K562 (cell line): Measurements from ENCODE around the gene NR1D1. TPM values are rescaled to one million over a fixed set of nuclear protein-coding genes. Genes with fewer than 3 reads are reported as not detected.

Source experiments
- ATAC-seq: fragments of 200-7000 bp; cut with Tn5 transposase; 3 replicates; pipeline ENCODE4 v1.9.1; 2020; ENCODE audit warnings: moderate library complexity
- BruUV-seq: library from RNA; stranded (reverse); fragments of 400-500 nt; replicated peaks from 2 replicates; lab custom pipeline; 2021; lab: Mats Ljungman, UMichigan
- CTCF ChIA-PET: fragments of 300-600 bp; formaldehyde crosslinking; extraction: SDS; loops from one replicate; lab custom pipeline; 2021; ENCODE audit warnings: low intra/inter-chr PET ratio; lab: Yijun Ruan, JAX
- POLR2A ChIA-PET: fragments of 300-600, 350-650 bp; sonication (Branson Sonifier 250); formaldehyde crosslinking; extraction: SDS; loops from one replicate; lab custom pipeline; 2021; ENCODE audit warnings: antibody characterized with exemption, inconsistent platforms; lab: Yijun Ruan, JAX
- DNase-seq, 4 experiments: peaks; one replicate each; pipeline versions ENCODE4 v3.0.0 to v3.0.0-alpha.2; 2011 to 2018; ENCODE audit warnings: low spot score in 3 of 4, mixed read lengths in 3 of 4; ENCODE audit errors: extremely low read depth in 1 of 4
- FAIRE-seq: peaks from 2 replicates; lab custom pipeline; 2011; peaks lifted over from hg19 to GRCh38; lab: Jason Lieb, UNC
- H2AFZ ChIP-seq: 2 replicates; pipeline ENCODE4 v1.6.0; 2011; ENCODE audit warnings: low read depth, low read length, control low read depth, inconsistent platforms
- H3K27ac ChIP-seq: fragments of 200-600 bp; 3 replicates; pipeline ENCODE4 v1.8.0; 2011; ENCODE audit warnings: low read depth, mild to moderate bottlenecking, control low read depth, inconsistent platforms, low read length, moderate library complexity, mixed read lengths; ENCODE audit errors: extremely low read depth
- H3K27me3 ChIP-seq, 2 experiments: fragments of 300-600 bp in 1 of 2; 2 replicates in 1 of 2; 3 replicates in 1 of 2; pipeline versions ENCODE4 v1.6.0 to v1.8.0; 2011; ENCODE audit warnings: inconsistent platforms in 2 of 2, low read length in 2 of 2, mild to moderate bottlenecking in 1 of 2, mixed read lengths in 1 of 2, moderate library complexity in 1 of 2; ENCODE audit not compliant: control insufficient read depth in 2 of 2, insufficient read depth in 2 of 2
- H3K36me3 ChIP-seq: fragments of 300-600 bp; 3 replicates; pipeline ENCODE4 v1.8.0; 2011; ENCODE audit warnings: mild to moderate bottlenecking, low read length, inconsistent platforms; ENCODE audit not compliant: control insufficient read depth, insufficient read depth
- H3K4me1 ChIP-seq, 2 experiments: fragments of 200-600 bp in 1 of 2; replicated peaks in 1 of 2; 2 replicates in 1 of 2; 3 replicates in 1 of 2; pipeline versions ENCODE4 v1.5.1 to v1.8.0; 2011; ENCODE audit warnings: inconsistent platforms in 2 of 2, low read length in 2 of 2, mild to moderate bottlenecking in 1 of 2, mixed read lengths in 1 of 2, moderate library complexity in 1 of 2; ENCODE audit not compliant: control insufficient read depth in 2 of 2, insufficient read depth in 2 of 2
- H3K4me2 ChIP-seq: 2 replicates; pipeline ENCODE4 v1.6.1; 2011; ENCODE audit warnings: low read length, control low read depth, inconsistent platforms, mixed read lengths; ENCODE audit not compliant: insufficient read depth
- H3K4me3 ChIP-seq: fragments of 200-600 bp; sonication (generic), shearing (Covaris generic); 2 replicates; pipeline ENCODE4 v1.5.1; 2016; ENCODE audit warnings: control low read depth, inconsistent platforms
- H3K79me2 ChIP-seq: fragments of 200-600 bp; 3 replicates; pipeline ENCODE4 v1.8.0; 2011; ENCODE audit warnings: low read length, inconsistent platforms; ENCODE audit not compliant: control insufficient read depth, insufficient read depth
- H3K9ac ChIP-seq, 2 experiments: 2 replicates each; pipeline versions ENCODE4 v1.6.0 to v1.6.1; 2011; ENCODE audit warnings: low read depth in 2 of 2, low read length in 2 of 2, control low read depth in 1 of 2, inconsistent platforms in 1 of 2, mild to moderate bottlenecking in 1 of 2, mixed read lengths in 1 of 2; ENCODE audit not compliant: insufficient read depth in 1 of 2
- H3K9me1 ChIP-seq: one replicate; pipeline ENCODE4 v1.6.0; 2011; ENCODE audit warnings: inconsistent platforms, mild to moderate bottlenecking, low read length, moderate library complexity; ENCODE audit not compliant: control insufficient read depth, insufficient read depth
- H3K9me3 ChIP-seq: replicated peaks from 2 replicates; pipeline ENCODE4 v1.5.1; 2011; ENCODE audit warnings: low read depth, low read length, inconsistent platforms; ENCODE audit not compliant: control insufficient read depth, insufficient read depth
- H4K20me1 ChIP-seq: replicated peaks from 2 replicates; pipeline ENCODE4 v1.6.1; 2011; ENCODE audit warnings: low read length, inconsistent platforms, mixed read lengths; ENCODE audit not compliant: control insufficient read depth, insufficient read depth
- PPARD ChIP-seq: fragments of 250-450 bp; sonication (Bioruptor Pico); IDR thresholded peaks from 2 replicates; pipeline ENCODE4 v1.8.0; 2022; ENCODE audit warnings: inconsistent platforms, mild to moderate bottlenecking, moderate library complexity
- PRDM10 ChIP-seq: fragments of 450-650 bp; IDR thresholded peaks from 2 replicates; pipeline ENCODE4 v1.6.1; 2018; ENCODE audit not compliant: partially characterized antibody
- PTBP1 ChIP-seq: fragments of 200-400 bp; formaldehyde crosslinking; IDR thresholded peaks from 2 replicates; pipeline ENCODE4 v1.6.1; 2017; ENCODE audit warnings: low read depth, low read length
- RFX5 ChIP-seq: IDR thresholded peaks from 2 replicates; pipeline ENCODE4 v1.6.1; 2011; ENCODE audit warnings: low read depth, mild to moderate bottlenecking, improper control_type of control experiment, low read length
- SNIP1 ChIP-seq: fragments of 450-650 bp; IDR thresholded peaks from 2 replicates; pipeline ENCODE4 v1.7.1; 2017; ENCODE audit warnings: low read depth, mild to moderate bottlenecking
- ZNF121 ChIP-seq: sonication (generic); formaldehyde crosslinking; conservative IDR thresholded peaks from 2 replicates; pipeline ENCODE4 v1.8.0; 2022; ENCODE audit warnings: missing genetic modification reagents
- ZNF445 ChIP-seq: fragments of 250-450 bp; sonication (Bioruptor Pico); IDR thresholded peaks from 2 replicates; pipeline ENCODE4 v1.4.0; 2020; ENCODE audit warnings: low read depth, mild to moderate bottlenecking, moderate library complexity
- whole genome bisulfite sequencing: fragments of 100-300 bp; shearing (Covaris generic); methylation state at CpG from one replicate; pipeline ENCODE4 v1.1.6; 2016; ENCODE audit warnings: low coverage, mixed read lengths; ENCODE audit not compliant: insufficient coverage; ENCODE audit errors: missing lambda C conversion rate; 5-methylcytosine and 5-hydroxymethylcytosine counted together
- in situ Hi-C: fragments of 300-500 bp; cut with MboI; formaldehyde crosslinking; loops from 4 replicates; pipeline ENCODE4 v1.15.0; 2018; ENCODE audit warnings: inconsistent platforms, mixed read lengths
- intact Hi-C: fragments of 100-400 bp; cut with micrococcal nuclease; formaldehyde crosslinking; loops from 2 replicates; pipeline ENCODE4 v1.14.2; 2022
- polyA plus RNA-seq, 8 experiments: library from polyadenylated mRNA; depleted of rRNA in 4 of 8; stranded (reverse) in 5 of 8; unstranded in 3 of 8; fragments of >200 nt; fragmentation: Nextera tagmentation in 2 of 8; fragmentation: Illumina TruSeq in 1 of 8; extraction: Ambion mirVana in 2 of 8; extraction: Trizol in 1 of 8; gene quantifications; 2 replicates each; pipeline versions ENCODE4 v1.2.1 to v1.2.3, GENCODE V29; 2011 to 2014; ENCODE audit warnings: inconsistent platforms in 1 of 8, missing spikeins in 1 of 8
- total RNA-seq, 7 experiments: library from RNA; depleted of rRNA in 6 of 7; stranded (reverse); fragments of >200 nt in 6 of 7; fragmentation: Illumina TruSeq in 2 of 7; extraction: Trizol in 2 of 7; gene quantifications; 2 replicates each; pipeline versions ENCODE4 v1.2.1 to v1.2.3, GENCODE V29; 2011 to 2021; ENCODE audit warnings: low replicate concordance in 1 of 7
- TF ChIP-seq, protein P1 (sequence below): fragments of 150-350 bp; IDR thresholded peaks from 2 replicates; pipeline ENCODE4 v1.6.1; 2014; ENCODE audit warnings: low read depth, mild to moderate bottlenecking, low read length, borderline replicate concordance
- TF ChIP-seq, protein P2 (sequence below): sonication (generic); formaldehyde crosslinking; IDR thresholded peaks from 2 replicates; pipeline ENCODE4 v1.8.0; 2023; ENCODE audit warnings: mild to moderate bottlenecking, missing genetic modification reagents

Gene NR1D1
- total and polyA plus RNA-seq, 9 of the 15 experiments (the other 6 are each of a cell fraction or from before 2014, with no cell fraction given): 0.25 to 7.7 (median 0.65) TPM

DNA sequence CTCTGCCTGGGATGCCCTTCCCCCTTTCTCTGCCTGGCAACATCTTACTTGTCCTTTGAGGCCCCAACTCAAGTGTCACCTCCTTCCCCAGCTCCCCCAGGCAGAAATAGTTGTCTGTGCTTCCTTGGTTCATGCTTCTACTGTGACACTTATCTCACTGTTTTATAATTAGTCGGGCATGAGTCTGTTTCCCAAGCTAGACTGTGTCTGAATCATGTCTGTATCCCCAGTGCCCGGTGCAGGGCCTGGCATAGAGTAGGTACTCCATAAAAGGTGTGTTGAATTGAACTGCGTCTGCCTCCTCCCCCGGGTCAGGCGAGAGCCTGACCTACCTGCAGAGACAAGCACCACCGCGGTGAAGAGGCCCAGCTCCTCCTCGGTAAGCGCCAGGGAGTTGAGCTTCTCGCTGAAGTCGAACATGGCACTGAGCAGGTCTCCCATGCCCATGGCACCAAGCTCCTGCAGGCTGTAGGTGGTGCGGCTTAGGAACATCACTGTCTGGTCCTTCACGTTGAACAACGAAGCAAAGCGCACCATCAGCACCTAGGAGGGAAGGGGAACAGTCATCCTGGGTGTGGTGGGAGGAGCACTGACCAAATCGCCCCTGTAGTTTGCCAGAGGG lies 6.7 kb downstream of the NR1D1 start:
- Histone ChIP-seq H3K9me1 (peaks cover 4% of the 10 kb centered on the region), H4K20me1 (no peaks in the 10 kb centered on the region), H3K9ac (no peak overlapping the region), H3K79me2 (peaks cover 15% of the 10 kb centered on the region), H3K4me1 (peaks cover 14 to 44% of the 10 kb centered on the region in 2 experiments), H3K27ac (no peak overlapping the region), H2AFZ (no peak overlapping the region), H3K36me3 (peaks cover 82% of the 10 kb centered on the region; the same call in 2 of the 3 replicates), H3K27me3 (no peaks in the 10 kb centered on the region), H3K9me3 (no peaks in the 10 kb centered on the region), H3K4me2 (no peak overlapping the region), H3K4me3 (no peak overlapping the region)
- peak; percentile 6 for FAIRE-seq
- TF ChIP-seq PPARD (CRISPR knock-in tag) (no peak), ZNF121 (CRISPR knock-in tag) (no peak), SNIP1 (no peak), ZNF445 (no peak), RFX5 (peak; percentile 38; the same call in 1 of the 2 replicates), PRDM10 (no peak), PTBP1 (no peak)
- TF ChIP-seq, protein P1, sequence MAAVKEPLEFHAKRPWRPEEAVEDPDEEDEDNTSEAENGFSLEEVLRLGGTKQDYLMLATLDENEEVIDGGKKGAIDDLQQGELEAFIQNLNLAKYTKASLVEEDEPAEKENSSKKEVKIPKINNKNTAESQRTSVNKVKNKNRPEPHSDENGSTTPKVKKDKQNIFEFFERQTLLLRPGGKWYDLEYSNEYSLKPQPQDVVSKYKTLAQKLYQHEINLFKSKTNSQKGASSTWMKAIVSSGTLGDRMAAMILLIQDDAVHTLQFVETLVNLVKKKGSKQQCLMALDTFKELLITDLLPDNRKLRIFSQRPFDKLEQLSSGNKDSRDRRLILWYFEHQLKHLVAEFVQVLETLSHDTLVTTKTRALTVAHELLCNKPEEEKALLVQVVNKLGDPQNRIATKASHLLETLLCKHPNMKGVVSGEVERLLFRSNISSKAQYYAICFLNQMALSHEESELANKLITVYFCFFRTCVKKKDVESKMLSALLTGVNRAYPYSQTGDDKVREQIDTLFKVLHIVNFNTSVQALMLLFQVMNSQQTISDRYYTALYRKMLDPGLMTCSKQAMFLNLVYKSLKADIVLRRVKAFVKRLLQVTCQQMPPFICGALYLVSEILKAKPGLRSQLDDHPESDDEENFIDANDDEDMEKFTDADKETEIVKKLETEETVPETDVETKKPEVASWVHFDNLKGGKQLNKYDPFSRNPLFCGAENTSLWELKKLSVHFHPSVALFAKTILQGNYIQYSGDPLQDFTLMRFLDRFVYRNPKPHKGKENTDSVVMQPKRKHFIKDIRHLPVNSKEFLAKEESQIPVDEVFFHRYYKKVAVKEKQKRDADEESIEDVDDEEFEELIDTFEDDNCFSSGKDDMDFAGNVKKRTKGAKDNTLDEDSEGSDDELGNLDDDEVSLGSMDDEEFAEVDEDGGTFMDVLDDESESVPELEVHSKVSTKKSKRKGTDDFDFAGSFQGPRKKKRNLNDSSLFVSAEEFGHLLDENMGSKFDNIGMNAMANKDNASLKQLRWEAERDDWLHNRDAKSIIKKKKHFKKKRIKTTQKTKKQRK: no peak
- TF ChIP-seq, protein P2, sequence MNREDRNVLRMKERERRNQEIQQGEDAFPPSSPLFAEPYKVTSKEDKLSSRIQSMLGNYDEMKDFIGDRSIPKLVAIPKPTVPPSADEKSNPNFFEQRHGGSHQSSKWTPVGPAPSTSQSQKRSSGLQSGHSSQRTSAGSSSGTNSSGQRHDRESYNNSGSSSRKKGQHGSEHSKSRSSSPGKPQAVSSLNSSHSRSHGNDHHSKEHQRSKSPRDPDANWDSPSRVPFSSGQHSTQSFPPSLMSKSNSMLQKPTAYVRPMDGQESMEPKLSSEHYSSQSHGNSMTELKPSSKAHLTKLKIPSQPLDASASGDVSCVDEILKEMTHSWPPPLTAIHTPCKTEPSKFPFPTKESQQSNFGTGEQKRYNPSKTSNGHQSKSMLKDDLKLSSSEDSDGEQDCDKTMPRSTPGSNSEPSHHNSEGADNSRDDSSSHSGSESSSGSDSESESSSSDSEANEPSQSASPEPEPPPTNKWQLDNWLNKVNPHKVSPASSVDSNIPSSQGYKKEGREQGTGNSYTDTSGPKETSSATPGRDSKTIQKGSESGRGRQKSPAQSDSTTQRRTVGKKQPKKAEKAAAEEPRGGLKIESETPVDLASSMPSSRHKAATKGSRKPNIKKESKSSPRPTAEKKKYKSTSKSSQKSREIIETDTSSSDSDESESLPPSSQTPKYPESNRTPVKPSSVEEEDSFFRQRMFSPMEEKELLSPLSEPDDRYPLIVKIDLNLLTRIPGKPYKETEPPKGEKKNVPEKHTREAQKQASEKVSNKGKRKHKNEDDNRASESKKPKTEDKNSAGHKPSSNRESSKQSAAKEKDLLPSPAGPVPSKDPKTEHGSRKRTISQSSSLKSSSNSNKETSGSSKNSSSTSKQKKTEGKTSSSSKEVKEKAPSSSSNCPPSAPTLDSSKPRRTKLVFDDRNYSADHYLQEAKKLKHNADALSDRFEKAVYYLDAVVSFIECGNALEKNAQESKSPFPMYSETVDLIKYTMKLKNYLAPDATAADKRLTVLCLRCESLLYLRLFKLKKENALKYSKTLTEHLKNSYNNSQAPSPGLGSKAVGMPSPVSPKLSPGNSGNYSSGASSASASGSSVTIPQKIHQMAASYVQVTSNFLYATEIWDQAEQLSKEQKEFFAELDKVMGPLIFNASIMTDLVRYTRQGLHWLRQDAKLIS (CRISPR knock-in tag): no peak
- in situ Hi-C loops (no loop called here), intact Hi-C loops (no loop called here)
- BruUV-seq: no TSS peak
- DNase-seq: no peak
- ChIA-PET CTCF (no interaction called here), POLR2A (interaction anchor here (0.6 to 2.2 kb wide), 7 partner anchors 11 to 406 kb away, joined by 3 to 9 read pairs (median 5); partner anchors contain the start of gene PGAP3)
- ATAC-seq: no peak
- 85% methylated on average over 12 of the region's 16 CpGs for WGBS
